GM10248 (cell line): ENCODE measurements around the gene KDM8.

Experiments used
- CTCF ChIA-PET: fragments of 300-600 bp; sonication (Branson Sonifier 250); formaldehyde crosslinking; extraction: SDS; loops from one replicate; lab custom pipeline; 2021; ENCODE audit warnings: antibody characterized with exemption; lab: Yijun Ruan, JAX
- POLR2A ChIA-PET: fragments of 350-650 bp; sonication (Branson Sonifier 250); formaldehyde crosslinking; extraction: SDS; loops from one replicate; lab custom pipeline; 2020; ENCODE audit warnings: antibody characterized with exemption; lab: Yijun Ruan, JAX
- DNase-seq: peaks from one replicate; pipeline ENCODE4 v3.0.0; 2012; ENCODE audit errors: extremely low spot score
- TF ChIP-seq, protein P1 (sequence below): IDR thresholded peaks from 2 replicates; pipeline ENCODE4 v1.5.1; 2012; ENCODE audit warnings: mild to moderate bottlenecking, low read depth; ENCODE audit errors: extremely low read depth, missing control alignments, control extremely low read depth

Gene KDM8

DNA sequence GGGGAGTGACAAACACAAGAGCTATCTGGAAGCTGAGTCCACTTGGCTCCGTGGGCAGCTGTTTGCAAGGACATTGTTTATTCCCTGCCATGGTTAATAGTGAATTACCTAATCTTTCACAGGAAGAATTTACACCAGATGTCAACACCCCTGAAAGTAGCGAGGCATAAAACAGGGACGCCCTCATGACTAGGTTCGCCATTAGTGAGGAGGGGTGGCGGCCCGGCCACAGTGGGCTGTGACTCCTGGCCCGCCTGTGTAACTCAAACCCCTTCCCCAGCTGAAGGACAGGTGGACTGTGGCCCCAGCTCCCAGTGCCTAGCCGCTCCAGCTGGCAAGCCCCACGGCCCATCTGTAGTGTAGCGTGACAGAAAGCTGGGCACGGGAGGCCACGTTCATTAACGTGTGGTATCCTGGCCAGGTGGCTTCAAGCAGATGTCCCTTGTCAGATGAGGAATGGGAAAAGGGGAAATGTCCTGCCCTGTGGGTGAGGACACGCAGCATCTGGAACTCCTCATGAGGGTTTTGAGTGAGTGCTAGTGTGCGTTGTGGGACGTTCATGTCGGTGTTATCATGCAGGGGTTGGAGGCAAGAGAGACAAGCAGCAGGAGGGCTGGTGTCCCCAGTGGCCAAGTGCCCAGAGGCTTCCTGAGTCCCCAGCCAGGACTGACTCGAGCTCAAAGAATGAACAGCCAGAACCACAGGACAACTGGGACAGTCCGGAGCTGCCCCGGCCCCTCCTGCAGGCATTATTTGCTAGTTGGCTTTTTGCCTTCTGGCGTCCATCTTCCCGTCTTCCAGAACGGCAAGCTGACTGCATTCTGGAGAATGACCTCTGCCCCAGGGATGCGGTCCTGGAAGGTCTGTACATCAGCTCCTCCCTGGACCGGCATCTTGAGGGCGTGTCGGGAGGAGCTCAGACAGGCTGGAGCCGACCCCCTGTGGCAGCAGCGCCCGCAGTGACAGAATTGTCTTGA is 19.2 kb downstream of the KDM8 start:
- TF ChIP-seq, protein P1, sequence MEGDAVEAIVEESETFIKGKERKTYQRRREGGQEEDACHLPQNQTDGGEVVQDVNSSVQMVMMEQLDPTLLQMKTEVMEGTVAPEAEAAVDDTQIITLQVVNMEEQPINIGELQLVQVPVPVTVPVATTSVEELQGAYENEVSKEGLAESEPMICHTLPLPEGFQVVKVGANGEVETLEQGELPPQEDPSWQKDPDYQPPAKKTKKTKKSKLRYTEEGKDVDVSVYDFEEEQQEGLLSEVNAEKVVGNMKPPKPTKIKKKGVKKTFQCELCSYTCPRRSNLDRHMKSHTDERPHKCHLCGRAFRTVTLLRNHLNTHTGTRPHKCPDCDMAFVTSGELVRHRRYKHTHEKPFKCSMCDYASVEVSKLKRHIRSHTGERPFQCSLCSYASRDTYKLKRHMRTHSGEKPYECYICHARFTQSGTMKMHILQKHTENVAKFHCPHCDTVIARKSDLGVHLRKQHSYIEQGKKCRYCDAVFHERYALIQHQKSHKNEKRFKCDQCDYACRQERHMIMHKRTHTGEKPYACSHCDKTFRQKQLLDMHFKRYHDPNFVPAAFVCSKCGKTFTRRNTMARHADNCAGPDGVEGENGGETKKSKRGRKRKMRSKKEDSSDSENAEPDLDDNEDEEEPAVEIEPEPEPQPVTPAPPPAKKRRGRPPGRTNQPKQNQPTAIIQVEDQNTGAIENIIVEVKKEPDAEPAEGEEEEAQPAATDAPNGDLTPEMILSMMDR = no peak
- CTCF ChIA-PET = interaction anchor here (0.9 to 5.5 kb wide), 4 partner anchors 10 to 133 kb away, joined by 3 to 28 read pairs (median 4); no protein-coding TSS in a partner anchor
- POLR2A ChIA-PET = no interaction called here
- no peak for DNase-seq

DNA sequence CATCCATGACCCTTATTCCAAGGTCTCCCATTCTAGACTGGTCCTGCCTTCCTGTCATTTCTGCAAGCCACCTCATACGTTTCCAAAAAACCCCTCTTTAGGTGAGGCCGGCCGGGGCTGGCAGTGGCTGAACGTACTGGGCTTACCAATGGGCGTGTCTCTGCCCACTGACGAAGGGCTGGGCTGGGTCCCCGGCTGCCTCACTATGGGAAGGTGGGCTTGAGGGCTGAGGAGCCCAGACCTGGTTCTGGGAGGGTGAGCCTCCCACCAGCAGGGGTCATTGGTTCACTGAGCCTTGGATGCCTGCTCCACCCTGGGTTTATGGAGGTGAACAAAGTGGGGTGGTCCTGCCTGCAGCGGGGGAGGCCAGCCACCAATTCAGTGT is 19.9 kb downstream of the KDM8 start:
- TF ChIP-seq, protein P1 = no peak
- ChIA-PET POLR2A (no interaction called here), CTCF (interaction anchor here (5.5 kb wide), 1 partner anchor 12 kb away, joined by 28 read pairs; no protein-coding TSS in a partner anchor)
- no peak for DNase-seq

DNA sequence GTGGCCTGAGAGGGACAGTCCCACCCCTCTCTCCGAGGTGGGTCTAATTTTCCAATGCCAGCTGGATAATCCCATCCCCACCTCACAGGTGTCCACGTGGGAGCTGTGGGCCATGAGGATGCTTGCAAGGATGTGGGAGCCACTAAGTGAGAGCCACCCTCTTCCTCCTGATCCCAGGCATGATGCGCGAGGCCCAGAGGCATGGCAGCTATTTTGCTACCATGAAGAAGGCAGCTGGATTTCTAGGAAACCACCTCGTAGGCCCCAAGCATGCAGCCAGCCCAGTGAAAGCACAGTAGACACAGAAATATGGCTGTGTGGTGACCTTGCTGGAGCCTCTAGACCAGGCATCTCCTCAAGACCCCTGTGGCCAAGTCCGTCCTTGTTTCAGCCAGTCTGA is 20.4 kb downstream of the KDM8 start:
- ChIA-PET CTCF (no interaction called here), POLR2A (no interaction called here)
- DNase-seq = no peak
- TF ChIP-seq, protein P1 = no peak

DNA sequence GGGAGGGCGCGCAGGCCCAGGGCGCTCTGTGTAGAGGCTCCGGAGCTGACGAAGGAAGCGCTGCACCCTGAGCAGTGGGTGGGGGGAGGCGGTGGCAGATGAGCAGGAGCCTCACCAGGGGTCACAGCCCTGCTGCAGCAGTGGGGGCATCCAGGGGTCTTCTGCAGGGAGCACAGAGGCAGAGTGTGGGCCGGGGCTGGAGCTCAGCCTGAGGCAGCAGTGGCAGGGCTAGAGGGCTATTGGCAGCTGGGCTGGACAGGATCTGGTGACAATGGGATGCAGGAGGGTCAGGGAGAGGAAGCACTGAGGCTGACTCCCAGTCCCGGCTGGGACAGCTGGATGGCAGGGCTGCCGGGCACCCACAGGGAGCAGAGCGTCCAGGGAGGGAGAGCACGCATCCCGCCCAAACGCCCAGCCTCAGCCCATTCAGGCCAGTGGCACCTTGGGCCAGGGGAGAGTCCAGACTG is 21.0 kb downstream of the KDM8 start:
- ChIA-PET CTCF (interaction anchor here (0.6 to 4.2 kb wide), 3 partner anchors 11 to 18 kb away, joined by 3 to 21 read pairs (median 13); no protein-coding TSS in a partner anchor), POLR2A (no interaction called here)
- DNase-seq = no peak
- TF ChIP-seq, protein P1 = no peak

DNA sequence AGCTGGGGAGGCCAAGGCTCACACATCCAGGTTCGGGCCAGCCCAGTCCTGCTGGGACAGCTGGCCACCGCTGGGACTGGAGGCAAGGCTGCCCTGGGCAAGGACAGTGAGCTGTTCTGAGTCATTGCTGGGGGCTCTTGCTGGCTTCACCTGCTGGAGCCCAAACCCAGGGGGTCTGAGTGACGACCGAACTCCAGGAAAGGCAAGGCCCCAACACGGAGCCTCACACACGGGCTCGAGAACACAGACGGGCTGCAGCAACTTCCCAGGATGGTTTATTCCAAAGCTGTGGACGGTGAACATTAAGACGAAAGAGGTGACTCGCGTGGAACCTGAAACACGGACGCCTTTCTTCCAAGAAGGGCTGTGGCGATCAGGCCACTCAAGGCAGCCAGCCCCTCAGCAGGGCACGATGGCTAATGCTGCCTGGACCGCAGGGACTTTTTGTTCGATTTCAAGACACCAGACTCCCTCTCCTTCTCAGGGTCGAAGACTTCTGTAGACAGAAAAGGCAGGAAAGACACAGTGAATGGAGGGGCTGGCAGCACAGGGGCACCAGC is 21.5 kb downstream of the KDM8 start:
- POLR2A ChIA-PET = no interaction called here
- TF ChIP-seq, protein P1 = no peak
- DNase-seq = no peak
- CTCF ChIA-PET = interaction anchor here (0.6 to 4.2 kb wide), 5 partner anchors 10 to 45 kb away, joined by 3 to 21 read pairs (median 5); no protein-coding TSS in a partner anchor
